Activated T-helper 2 cell treated with anti-CD3 and anti-CD28 coated beads, Interferon-gamma antibody, Interleukin-2, Interleukin-4, amounts not matched to agents 10 μg/mL and 5 μg/mL and 100 μg/mL, durations not matched to agents 14 hours and 24 hours and 36 hours (primary cell): ENCODE data around the gene TRERF1. TPM values are rescaled to one million over a fixed set of nuclear protein-coding genes. Genes with fewer than 3 reads are reported as not detected.

ENCODE experiments used
- DNase-seq: peaks from one replicate; pipeline ENCODE4 v3.0.0; 2021; ENCODE audit warnings: low spot score
- H3K27ac Mint-ChIP-seq: one replicate; pipeline ENCODE4 v1.8.0; 2021; ENCODE audit warnings: mixed read lengths
- H3K27me3 Mint-ChIP-seq: one replicate; pipeline ENCODE4 v1.8.0; 2021; ENCODE audit warnings: low read depth, mixed read lengths
- H3K36me3 Mint-ChIP-seq: one replicate; pipeline ENCODE4 v1.8.0; 2021; ENCODE audit warnings: low read depth, mixed read lengths
- H3K4me1 Mint-ChIP-seq: one replicate; pipeline ENCODE4 v1.8.0; 2021; ENCODE audit warnings: low read depth, mixed read lengths
- H3K4me3 Mint-ChIP-seq: one replicate; pipeline ENCODE4 v1.8.0; 2021; ENCODE audit warnings: low read depth, mild to moderate bottlenecking, moderate library complexity, mixed read lengths
- H3K9me3 Mint-ChIP-seq: one replicate; pipeline ENCODE4 v1.8.0; 2021; ENCODE audit warnings: mixed read lengths
- intact Hi-C: fragments of 100-400 bp; cut with micrococcal nuclease; formaldehyde crosslinking; loops from one replicate; pipeline ENCODE4 v1.15.1; 2023
- total RNA-seq: library from RNA; stranded (reverse); gene quantifications from 2 replicates; pipeline ENCODE4 v1.2.3, GENCODE V29; 2022

TRERF1 gene
- total RNA-seq, 1 donor from 2014 or later = 19.6 TPM

DNA sequence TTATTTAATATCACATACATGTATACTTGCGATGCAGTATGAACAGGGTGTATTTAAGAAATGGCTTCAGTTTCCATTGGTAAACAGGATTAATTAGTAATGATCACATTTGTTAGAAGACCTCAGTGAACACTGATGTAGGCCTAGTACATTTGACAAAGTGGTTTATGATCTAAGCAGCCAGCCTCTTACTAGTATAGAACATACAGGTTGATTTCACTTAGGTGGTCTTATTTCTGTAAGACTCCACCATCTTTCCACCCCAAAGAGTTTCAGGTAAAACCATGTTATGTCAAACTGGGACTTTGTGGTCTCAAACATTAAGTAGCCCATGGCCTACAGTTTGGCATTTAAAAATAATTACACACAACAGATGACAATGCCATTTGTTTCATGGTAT, 213.9 kb downstream of the TRERF1 start:
- Mint-ChIP-seq H3K9me3 (no peaks in the 10 kb centered on the region), H3K27ac (no peak overlapping the region), H3K4me3 (no peak overlapping the region), H3K27me3 (no peaks in the 10 kb centered on the region), H3K36me3 (peaks cover 42% of the 10 kb centered on the region), H3K4me1 (no peaks in the 10 kb centered on the region)
- intact Hi-C loops = no loop called here
- no peak for DNase-seq

GRCh38 chr6:42236682-42237473, 214.8 kb downstream of the TRERF1 start:
- H3K27me3 Mint-ChIP-seq = no peaks in the 10 kb centered on the region
- H3K36me3 Mint-ChIP-seq = peaks cover 40% of the 10 kb centered on the region
- no peak overlapping the region for H3K4me3 Mint-ChIP-seq

DNA sequence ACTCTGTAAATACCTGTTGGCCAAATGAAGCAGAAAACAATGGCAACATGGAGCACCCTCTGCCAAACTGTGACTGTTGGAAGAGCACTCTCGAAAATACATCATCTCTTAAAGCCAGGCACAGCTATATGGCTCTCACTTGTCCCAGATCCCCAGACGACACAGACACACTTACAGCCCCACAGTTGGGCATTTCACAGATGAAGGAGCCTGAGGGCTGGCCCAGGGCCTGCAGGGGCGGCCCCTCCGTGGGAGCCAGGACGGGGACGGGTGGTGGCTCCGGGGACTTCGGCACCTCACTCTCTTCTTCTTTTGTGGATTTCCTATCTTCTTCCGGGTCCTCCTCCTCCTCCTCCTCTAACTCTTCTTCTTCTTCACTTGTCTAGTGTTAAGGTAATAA, 215.7 kb downstream of the TRERF1 start:
- Mint-ChIP-seq H3K27ac (no peak overlapping the region), H3K4me3 (no peak overlapping the region), H3K36me3 (peaks cover 41% of the 10 kb centered on the region), H3K27me3 (no peaks in the 10 kb centered on the region), H3K4me1 (no peaks in the 10 kb centered on the region), H3K9me3 (no peaks in the 10 kb centered on the region)
- intact Hi-C loops = no loop called here
- DNase-seq = no peak

More at GRCh38 chr6:42236682-42237473, 214.8 kb downstream of the TRERF1 start:
- Mint-ChIP-seq H3K9me3 (no peaks in the 10 kb centered on the region), H3K27ac (no peak overlapping the region), H3K4me1 (no peaks in the 10 kb centered on the region)
- no peak for DNase-seq
- intact Hi-C loops = no loop called here

DNA sequence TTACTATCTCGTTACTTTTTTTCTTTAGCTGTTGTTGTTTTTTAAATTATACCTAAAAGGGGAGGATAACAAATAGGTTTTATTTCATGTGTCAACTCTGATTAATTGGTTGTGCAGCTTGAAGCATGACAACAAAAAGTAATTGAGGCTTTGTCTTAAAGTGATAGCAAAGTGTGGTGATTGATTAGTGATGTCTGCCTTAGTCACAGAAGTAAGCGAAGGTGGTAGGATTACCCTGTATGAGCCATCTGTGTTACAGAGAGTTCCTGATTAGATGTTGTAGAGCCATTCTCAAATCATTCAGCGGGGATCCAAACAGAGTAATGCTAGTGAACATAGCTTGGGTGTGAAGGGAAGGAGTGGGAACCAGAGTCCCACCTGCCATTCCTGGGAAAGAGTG, 219.7 kb downstream of the TRERF1 start:
- no peaks in the 10 kb centered on the region for H3K9me3 Mint-ChIP-seq
- H3K27ac Mint-ChIP-seq = no peak overlapping the region
- intact Hi-C loops = no loop called here
- no peak overlapping the region for H3K4me3 Mint-ChIP-seq
- peaks cover 1% of the 10 kb centered on the region for H3K4me1 Mint-ChIP-seq
- no peaks in the 10 kb centered on the region for H3K27me3 Mint-ChIP-seq
- no peak for DNase-seq
- H3K36me3 Mint-ChIP-seq = peaks cover 43% of the 10 kb centered on the region

DNA sequence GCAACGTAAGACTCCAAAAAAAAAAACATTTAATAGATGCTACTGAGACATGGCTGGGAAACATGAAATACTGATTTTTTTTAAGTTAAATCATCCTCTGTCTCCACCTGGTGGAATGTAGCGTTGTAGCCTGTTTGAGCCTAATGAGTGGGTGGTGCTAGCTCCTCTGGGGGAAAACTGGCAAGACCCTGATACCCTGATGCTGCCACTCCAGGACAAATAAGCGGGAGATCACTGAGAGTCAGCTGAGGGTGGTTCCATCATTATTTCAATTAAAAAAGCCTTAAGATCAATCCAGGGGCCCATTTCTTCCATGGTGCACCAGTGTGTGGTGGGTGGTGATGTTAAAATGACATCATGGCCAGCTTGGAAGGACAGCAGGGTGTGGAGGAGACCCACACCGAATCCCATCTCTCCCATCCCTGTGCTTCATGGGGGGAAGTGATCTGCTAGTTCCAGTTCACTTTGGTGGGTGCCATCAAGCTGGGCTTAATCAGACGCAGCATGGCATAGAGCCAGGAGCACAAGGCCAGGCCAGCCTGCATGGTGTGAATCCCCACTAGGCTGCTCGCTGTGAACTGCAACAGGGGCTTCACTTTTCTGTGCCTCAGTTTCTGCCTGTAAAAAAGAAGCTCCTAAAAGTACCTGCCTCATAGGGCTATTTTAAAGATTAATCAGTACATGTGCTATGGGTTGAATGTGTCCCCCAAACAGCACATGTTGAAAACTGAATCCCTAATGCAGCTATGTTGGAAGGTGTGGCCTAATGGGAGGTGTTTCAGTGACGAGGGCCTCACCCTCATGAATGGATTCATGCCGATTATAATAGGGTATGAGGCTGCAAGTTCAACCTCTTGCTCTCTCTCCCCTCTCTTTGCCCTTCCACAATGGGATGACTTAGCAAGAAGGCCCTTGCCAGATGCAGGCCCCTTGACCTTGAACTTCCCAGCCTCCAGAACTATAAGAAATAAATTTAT, 221.1 kb downstream of the TRERF1 start:
- Mint-ChIP-seq H3K4me3 (no peak overlapping the region), H3K4me1 (peaks cover 2% of the 10 kb centered on the region), H3K27ac (no peak overlapping the region), H3K27me3 (no peaks in the 10 kb centered on the region), H3K36me3 (peaks cover 35% of the 10 kb centered on the region), H3K9me3 (no peaks in the 10 kb centered on the region)
- DNase-seq = no peak
- intact Hi-C loops = no loop called here

GRCh38 chr6:42229506-42230119, 222.1 kb downstream of the TRERF1 start:
- Mint-ChIP-seq H3K9me3 (no peaks in the 10 kb centered on the region), H3K27ac (peak overlapping the region; percentile 11), H3K27me3 (no peaks in the 10 kb centered on the region), H3K4me1 (peaks cover 3% of the 10 kb centered on the region), H3K4me3 (no peak overlapping the region), H3K36me3 (peaks cover 29% of the 10 kb centered on the region)
- no peak for DNase-seq
- intact Hi-C loops = no loop called here

GRCh38 chr6:42228305-42228704, 223.4 kb downstream of the TRERF1 start:
- intact Hi-C loops = no loop called here
- no peaks in the 10 kb centered on the region for H3K9me3 Mint-ChIP-seq
- H3K36me3 Mint-ChIP-seq = peaks cover 28% of the 10 kb centered on the region
- DNase-seq = no peak
- no peaks in the 10 kb centered on the region for H3K27me3 Mint-ChIP-seq
- H3K4me1 Mint-ChIP-seq = peaks cover 9% of the 10 kb centered on the region
- H3K4me3 Mint-ChIP-seq = no peak overlapping the region
- H3K27ac Mint-ChIP-seq = no peak overlapping the region

- Mint-ChIP-seq H3K4me3 (no peak overlapping the region), H3K4me1 (peaks cover 9% of the 10 kb centered on the region), H3K27me3 (no peaks in the 10 kb centered on the region), H3K27ac (no peak overlapping the region), H3K9me3 (no peaks in the 10 kb centered on the region), H3K36me3 (peaks cover 28% of the 10 kb centered on the region)
- intact Hi-C loops = no loop called here
- DNase-seq = no peak
Observed at GRCh38 chr6:42227173-42227850, 224.4 kb downstream of the TRERF1 start.

DNA sequence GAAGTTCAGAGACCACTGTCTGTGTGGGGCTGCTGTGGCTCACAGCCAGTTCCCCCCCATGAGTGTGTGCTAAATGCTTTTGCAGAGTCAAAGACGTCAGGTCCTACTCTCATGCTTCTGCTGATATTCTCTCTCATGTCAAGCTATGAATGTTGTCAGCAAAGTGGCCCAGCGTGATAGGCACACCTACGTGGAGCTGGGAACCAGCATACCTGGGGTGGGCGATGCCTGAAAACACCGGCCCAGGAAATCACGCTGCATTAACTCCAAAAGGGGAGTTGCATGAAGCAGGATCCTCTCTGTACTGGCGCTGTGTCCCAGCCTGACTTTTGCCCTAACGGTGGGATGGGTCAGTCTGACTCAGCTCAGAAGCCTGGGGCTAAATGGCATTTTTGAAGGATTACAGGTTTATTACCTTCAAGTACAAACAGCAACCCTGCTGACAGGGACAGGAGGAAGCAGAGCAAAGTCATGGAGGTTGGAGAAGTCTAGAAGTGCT, 225.0 kb downstream of the TRERF1 start:
- DNase-seq = no peak
- intact Hi-C loops = no loop called here

GRCh38 chr6:42226161-42226611, 225.5 kb downstream of the TRERF1 start:
- Mint-ChIP-seq H3K9me3 (no peaks in the 10 kb centered on the region), H3K4me3 (no peak overlapping the region), H3K36me3 (peaks cover 22% of the 10 kb centered on the region), H3K4me1 (peaks cover 9% of the 10 kb centered on the region), H3K27me3 (no peaks in the 10 kb centered on the region), H3K27ac (no peak overlapping the region)
- intact Hi-C loops = no loop called here
- no peak for DNase-seq

More for the DNA sequence above, 225.0 kb downstream of the TRERF1 start:
- Mint-ChIP-seq H3K4me1 (peaks cover 9% of the 10 kb centered on the region), H3K27me3 (no peaks in the 10 kb centered on the region), H3K9me3 (no peaks in the 10 kb centered on the region), H3K36me3 (peaks cover 22% of the 10 kb centered on the region), H3K27ac (no peak overlapping the region), H3K4me3 (no peak overlapping the region)

- DNase-seq = no peak
- Mint-ChIP-seq H3K27ac (no peak overlapping the region), H3K9me3 (no peaks in the 10 kb centered on the region), H3K27me3 (no peaks in the 10 kb centered on the region), H3K4me3 (no peak overlapping the region), H3K4me1 (peaks cover 9% of the 10 kb centered on the region), H3K36me3 (peaks cover 22% of the 10 kb centered on the region)
- intact Hi-C loops = no loop called here
Observed at GRCh38 chr6:42225419-42225818, 226.3 kb downstream of the TRERF1 start.

DNA sequence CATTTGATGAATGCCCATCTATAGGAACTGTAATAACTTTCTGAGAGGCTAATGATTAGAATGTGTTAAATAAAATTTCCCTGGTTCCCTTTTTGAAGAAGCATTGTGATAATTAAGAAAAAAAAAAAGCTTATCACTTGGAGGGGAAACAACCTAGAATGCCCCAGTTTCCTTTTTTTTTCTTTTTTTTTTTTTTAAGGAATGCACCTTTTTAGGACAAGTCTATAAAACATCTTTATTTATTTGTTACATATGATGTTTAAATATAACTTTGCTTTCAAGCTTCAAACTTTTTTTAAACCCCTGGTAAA, 226.7 kb downstream of the TRERF1 start:
- H3K4me3 Mint-ChIP-seq = no peak overlapping the region
- peaks cover 19% of the 10 kb centered on the region for H3K36me3 Mint-ChIP-seq
- H3K27ac Mint-ChIP-seq = no peak overlapping the region

More for the DNA sequence above, 226.7 kb downstream of the TRERF1 start:
- Mint-ChIP-seq H3K9me3 (no peaks in the 10 kb centered on the region), H3K4me1 (peaks cover 8% of the 10 kb centered on the region), H3K27me3 (no peaks in the 10 kb centered on the region)
- no peak for DNase-seq
- intact Hi-C loops = no loop called here
